Fibroblast of pulmonary artery (primary cell): ENCODE measurements around the gene CNP.

Source experiments
- DNase-seq: peaks from one replicate; pipeline ENCODE4 v3.0.0-alpha.2; 2010; ENCODE audit warnings: low read depth
- H3K4me3 ChIP-seq: replicated peaks from 2 replicates; pipeline ENCODE4 v1.5.1; 2011; ENCODE audit warnings: low read depth, mild to moderate bottlenecking, control low read depth, low read length, moderate library complexity
- TF ChIP-seq, protein P1 (sequence below): IDR thresholded peaks from 2 replicates; pipeline ENCODE4 v1.5.1; 2011; ENCODE audit warnings: mild to moderate bottlenecking, control low read depth, low read length, inconsistent platforms; ENCODE audit errors: missing control alignments

Gene CNP

DNA sequence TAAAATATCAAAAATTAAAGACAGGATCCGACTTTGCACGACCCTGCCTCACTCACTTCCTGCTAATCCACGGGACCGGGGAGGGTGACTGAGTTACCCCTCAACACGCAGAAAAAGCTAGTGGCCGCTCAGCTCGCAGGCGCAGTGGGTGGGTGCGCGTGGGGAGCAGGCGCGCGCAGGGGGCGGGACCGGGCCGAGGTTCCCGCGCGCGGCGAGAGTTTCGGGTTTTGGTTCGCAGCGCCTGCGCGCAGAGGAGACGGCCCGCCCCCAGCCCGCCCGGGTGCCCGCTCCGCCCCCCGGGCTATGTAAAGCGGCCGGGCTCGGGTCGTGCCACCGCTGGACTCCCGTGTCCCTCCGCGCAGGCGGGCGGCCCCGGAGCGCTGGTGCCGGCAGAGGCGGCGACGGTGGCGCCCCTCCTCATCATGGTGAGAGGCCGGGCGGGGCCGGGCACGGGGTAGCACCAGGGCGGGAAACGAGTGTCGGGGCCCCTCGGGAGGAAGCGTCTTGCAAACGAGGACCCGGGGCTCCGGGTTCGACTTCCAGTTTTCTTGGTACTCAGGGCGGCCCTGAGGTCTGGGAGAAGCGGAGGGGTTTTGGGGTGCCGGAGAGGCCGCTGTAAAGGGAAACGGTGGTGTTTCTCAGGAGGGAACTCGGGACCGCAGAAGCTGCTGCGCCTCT lies at the start of gene CNP:
CNP (plus strand) TSS at position 333 of the 678 bp plus-strand sequence; CDS start at position 423, 90 bp downstream.
- peak within 1 kb of the TSS; percentile 90 for H3K4me3 ChIP-seq
- DNase-seq = peak; percentile 91
- TF ChIP-seq, protein P1, sequence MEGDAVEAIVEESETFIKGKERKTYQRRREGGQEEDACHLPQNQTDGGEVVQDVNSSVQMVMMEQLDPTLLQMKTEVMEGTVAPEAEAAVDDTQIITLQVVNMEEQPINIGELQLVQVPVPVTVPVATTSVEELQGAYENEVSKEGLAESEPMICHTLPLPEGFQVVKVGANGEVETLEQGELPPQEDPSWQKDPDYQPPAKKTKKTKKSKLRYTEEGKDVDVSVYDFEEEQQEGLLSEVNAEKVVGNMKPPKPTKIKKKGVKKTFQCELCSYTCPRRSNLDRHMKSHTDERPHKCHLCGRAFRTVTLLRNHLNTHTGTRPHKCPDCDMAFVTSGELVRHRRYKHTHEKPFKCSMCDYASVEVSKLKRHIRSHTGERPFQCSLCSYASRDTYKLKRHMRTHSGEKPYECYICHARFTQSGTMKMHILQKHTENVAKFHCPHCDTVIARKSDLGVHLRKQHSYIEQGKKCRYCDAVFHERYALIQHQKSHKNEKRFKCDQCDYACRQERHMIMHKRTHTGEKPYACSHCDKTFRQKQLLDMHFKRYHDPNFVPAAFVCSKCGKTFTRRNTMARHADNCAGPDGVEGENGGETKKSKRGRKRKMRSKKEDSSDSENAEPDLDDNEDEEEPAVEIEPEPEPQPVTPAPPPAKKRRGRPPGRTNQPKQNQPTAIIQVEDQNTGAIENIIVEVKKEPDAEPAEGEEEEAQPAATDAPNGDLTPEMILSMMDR = no peak

DNA sequence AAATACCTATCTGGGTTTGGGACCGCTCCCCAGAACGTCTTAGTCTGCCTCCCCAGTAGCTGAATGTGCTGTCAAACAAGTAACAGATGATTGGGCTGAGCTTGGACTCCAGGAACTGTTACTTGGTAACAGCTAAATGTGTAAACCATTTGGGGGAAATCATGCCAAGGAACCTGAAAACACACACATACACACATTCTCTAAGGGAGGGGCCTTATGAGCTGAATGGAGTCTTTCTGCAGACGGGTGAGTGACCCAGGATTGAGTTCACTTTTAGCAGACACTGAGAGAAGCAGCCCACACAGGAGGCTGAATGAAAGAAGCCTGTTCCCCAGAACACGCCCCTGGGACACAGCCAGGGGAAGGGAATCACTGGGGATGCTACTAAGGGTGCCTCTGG lies 49.4 kb upstream of the CNP start:
- DNase-seq = peak; percentile 64
- peak overlapping the region; percentile 97 for H3K4me3 ChIP-seq
- TF ChIP-seq, protein P1 = no peak

DNA sequence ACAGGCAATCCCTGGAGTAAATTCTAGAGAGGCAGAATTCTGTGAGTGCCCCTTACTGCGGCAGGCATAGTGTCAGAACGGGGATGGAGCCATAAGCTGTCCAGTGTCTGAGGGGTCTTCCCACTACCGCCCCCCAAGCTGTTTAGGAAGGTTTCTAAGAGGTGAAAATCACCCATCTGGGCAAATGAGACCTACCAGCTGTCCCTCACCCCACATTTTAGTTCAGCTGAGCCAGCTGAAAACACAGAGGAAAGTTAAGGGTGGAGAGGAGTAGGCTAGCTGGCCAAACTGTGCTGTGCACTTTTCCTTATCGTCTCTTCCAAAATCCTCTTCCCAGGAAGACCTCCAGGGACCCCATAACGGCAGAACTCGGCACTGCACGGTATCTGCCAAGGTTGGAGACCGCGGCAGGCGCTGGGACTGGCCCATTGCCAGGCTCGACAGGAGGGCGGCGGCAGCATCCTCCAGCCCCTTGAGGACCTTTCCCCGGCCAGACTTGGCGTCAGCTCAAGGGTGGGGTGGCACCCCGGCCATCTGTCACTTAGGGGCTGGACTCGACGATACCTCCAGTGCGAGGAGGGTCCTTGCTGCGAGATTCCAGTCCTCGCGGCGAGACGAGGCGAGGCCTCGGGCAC lies 48.8 kb upstream of the CNP start:
- peak; percentile 39 for DNase-seq
- H3K4me3 ChIP-seq = peak overlapping the region; percentile 97
- TF ChIP-seq, protein P1 = no peak

DNA sequence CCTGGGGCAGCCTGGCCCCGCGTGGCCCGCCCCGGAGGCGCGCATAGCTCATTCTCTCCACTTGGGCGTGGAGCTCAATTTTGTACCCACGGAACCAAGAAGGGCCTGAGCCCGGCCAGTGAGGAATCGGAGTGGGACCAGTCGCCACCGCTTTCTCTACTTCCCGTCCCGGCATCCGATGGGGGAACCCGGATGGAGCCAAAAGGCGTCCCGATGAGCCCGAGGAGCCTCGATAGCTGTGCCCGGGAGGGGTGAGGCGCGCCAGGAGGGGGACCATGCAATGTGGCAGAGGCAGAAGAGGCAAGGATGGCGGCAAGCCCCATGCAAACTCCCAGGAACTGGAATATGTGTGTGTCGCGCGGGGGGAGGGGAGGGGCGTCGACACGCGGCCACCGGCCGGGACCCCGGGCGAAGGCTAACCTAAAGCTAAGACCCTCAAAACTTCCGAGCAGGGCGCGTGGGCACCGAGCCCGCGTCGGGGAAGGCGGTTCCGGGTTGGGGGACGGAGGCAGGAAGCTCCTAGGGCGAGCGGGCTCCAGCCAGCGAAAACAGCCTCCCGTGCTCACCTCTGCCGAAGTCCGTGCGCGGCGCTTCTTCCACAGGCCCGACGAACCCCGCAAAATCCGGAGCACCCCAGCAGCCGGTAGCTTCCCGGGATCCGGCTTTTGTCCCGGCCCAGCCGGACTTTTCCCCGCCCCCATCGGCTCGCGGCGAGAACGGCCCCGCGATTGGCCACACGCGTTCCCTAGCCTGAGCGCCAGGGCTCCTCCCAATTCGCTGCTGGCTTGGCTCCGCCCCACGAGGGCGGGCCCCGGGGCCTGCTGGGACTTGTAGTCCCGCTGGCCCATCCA lies 48.1 kb upstream of the CNP start, which contains the start of gene ACLY:
ACLY (minus strand) TSS at position 638 of the 851 bp plus-strand sequence. CDS start 5,078 bp downstream, outside the sequence.
- DNase-seq = peak; percentile 96
- TF ChIP-seq, protein P1 = no peak
- H3K4me3 ChIP-seq = peak within 1 kb of the TSS; percentile 97

DNA sequence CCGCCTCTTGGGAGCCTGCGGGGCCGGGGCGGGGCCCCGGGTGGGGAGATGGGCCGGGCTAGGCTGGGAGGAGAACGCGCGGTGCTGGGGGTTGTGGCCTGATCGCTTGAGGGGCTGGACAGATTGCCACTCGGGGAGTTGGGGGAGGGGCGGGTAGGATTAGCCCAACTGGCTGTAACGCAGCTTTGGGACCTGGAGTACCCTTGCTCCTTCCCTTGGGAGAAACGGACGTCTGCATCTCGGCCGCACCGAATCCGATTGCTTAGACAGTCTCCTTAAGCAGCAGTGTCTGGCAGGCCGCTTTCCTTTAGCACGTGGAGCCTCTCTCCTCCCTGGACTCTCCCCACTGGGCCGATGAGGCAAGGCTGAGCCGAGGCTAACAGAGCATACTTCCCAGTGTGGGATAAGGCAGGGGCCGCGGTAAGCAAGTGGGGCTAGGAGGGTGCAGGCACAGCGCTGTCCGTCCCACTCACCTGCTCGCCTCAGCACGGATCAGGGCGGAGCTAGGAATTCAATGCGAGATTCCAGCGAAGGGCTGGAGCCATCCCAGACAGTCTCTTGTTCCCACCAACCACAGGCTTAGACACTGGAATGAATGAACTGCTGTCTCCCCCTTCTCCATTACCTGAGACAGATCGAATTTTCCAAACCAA lies 47.3 kb upstream of the CNP start:
- DNase-seq = no peak
- TF ChIP-seq, protein P1 = no peak
- peak overlapping the region; percentile 97 for H3K4me3 ChIP-seq

DNA sequence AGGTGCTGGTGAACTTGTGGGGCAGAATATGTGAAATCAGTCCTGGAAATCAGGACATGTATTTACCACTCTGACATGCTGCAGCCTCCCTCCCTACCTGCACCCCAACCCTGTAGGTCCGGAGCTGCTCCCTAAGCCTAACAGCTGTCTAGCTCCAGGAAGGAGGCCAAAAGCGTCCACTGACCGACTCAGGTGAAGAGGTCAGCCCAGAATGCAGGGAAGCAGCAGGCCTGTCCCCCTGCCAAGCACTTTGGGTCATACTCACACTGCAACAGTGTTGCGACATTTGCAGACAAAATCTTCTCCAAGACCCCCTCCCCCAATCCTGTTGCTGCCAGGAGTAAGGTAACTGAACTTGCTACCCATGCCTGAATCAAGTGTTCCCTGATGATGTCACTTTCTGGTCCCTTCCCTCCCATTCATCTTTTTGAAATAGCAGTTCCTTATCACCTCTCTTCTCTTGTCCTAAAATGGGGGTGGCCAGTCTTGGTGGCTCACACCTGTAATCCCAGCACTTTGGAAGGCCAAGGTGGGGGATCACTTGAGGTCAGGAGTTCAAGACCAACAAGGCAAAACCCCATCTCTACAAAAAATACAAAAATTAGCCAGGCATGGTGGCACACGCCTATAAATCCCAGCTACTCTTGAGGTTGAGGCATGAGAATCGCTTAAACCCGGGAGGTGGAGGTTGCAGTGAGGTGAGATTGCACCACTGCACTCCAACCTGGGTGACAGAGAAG lies 46.6 kb upstream of the CNP start:
- no peak overlapping the region for H3K4me3 ChIP-seq
- DNase-seq = peak; percentile 49
- TF ChIP-seq, protein P1 = no peak
